ENCODE data around the gene MACROD2.

Gene MACROD2

GRCh38 chr20:15060265-15061060 lies 1065.1 kb downstream of the MACROD2 start:
- DNase-seq (ENCODE audit: extremely low read depth, low read depth), result no peak
- TF ChIP-seq CTCF (IDR thresholded peaks at IDR 0.05; ENCODE audit: low read depth, low read length), result no peak

GRCh38 chr20:15061061-15061430 lies 1065.7 kb downstream of the MACROD2 start:
- no peak for TF ChIP-seq CTCF (IDR thresholded peaks at IDR 0.05; ENCODE audit: low read depth, low read length)
- no peak for DNase-seq (ENCODE audit: extremely low read depth, low read depth)

GRCh38 chr20:15061955-15062354 lies 1066.6 kb downstream of the MACROD2 start:
- DNase-seq (ENCODE audit: extremely low read depth, low read depth), result no peak
- no peak for TF ChIP-seq CTCF (IDR thresholded peaks at IDR 0.05; ENCODE audit: low read depth, low read length)

GRCh38 chr20:15063081-15063480 lies 1067.8 kb downstream of the MACROD2 start:
- no peak for DNase-seq (ENCODE audit: extremely low read depth, low read depth)
- no peak for TF ChIP-seq CTCF (IDR thresholded peaks at IDR 0.05; ENCODE audit: low read depth, low read length)

GRCh38 chr20:15064741-15065140 lies 1069.4 kb downstream of the MACROD2 start:
- TF ChIP-seq CTCF (IDR thresholded peaks at IDR 0.05; ENCODE audit: low read depth, low read length), result no peak
- no peak for DNase-seq (ENCODE audit: extremely low read depth, low read depth)

GRCh38 chr20:15065794-15066193 lies 1070.5 kb downstream of the MACROD2 start:
- DNase-seq (ENCODE audit: extremely low read depth, low read depth), result peak; percentile 25
- TF ChIP-seq CTCF (IDR thresholded peaks at IDR 0.05; ENCODE audit: low read depth, low read length), result no peak

GRCh38 chr20:15068486-15068885 lies 1073.2 kb downstream of the MACROD2 start:
- no peak for DNase-seq (ENCODE audit: extremely low read depth, low read depth)
- TF ChIP-seq CTCF (IDR thresholded peaks at IDR 0.05; ENCODE audit: low read depth, low read length), result no peak

Measured in AG09319 (cell line).